Measurements from ENCODE around the gene LTBP4.

GRCh38 chr19:40611900-40612698 lies 10.9 kb downstream of the LTBP4 start:
- TF ChIP-seq, protein P1, sequence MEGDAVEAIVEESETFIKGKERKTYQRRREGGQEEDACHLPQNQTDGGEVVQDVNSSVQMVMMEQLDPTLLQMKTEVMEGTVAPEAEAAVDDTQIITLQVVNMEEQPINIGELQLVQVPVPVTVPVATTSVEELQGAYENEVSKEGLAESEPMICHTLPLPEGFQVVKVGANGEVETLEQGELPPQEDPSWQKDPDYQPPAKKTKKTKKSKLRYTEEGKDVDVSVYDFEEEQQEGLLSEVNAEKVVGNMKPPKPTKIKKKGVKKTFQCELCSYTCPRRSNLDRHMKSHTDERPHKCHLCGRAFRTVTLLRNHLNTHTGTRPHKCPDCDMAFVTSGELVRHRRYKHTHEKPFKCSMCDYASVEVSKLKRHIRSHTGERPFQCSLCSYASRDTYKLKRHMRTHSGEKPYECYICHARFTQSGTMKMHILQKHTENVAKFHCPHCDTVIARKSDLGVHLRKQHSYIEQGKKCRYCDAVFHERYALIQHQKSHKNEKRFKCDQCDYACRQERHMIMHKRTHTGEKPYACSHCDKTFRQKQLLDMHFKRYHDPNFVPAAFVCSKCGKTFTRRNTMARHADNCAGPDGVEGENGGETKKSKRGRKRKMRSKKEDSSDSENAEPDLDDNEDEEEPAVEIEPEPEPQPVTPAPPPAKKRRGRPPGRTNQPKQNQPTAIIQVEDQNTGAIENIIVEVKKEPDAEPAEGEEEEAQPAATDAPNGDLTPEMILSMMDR (IDR thresholded peaks at IDR 0.05), result no peak
- no peak for TF ChIP-seq POLR2A (IDR thresholded peaks at IDR 0.05)
